ENCODE measurements around the gene GATB. TPM values are rescaled to one million over a fixed set of nuclear protein-coding genes. Genes with fewer than 3 reads are reported as not detected.

GATB gene
- total and polyA plus RNA-seq, 11 donors, result 32.8 to 182 (median 83.4) TPM

GRCh38 chr4:151659601-151660364 lies 101.0 kb downstream of the GATB start:
- peaks cover 0 to 11% (median 0%) of the 10 kb centered on the region in 9 donors for H3K36me3 ChIP-seq
- intact Hi-C loops (cut with DNase I), result no loop called here
- peak overlapping the region in 2 of 12 donors; percentile 50 to 75 for H3K27ac ChIP-seq
- H3K9me3 ChIP-seq, result no peaks in the 10 kb centered on the region
- no peaks in the 10 kb centered on the region for H3K27me3 ChIP-seq
- DNase-seq (no peak), ATAC-seq (no peak)
- H3K4me3 ChIP-seq, result no peak overlapping the region
- TF ChIP-seq CTCF (IDR thresholded peaks at IDR 0.05), result no peak
- no peak for TF ChIP-seq POLR2A (IDR thresholded peaks at IDR 0.05)
- no peaks in the 10 kb centered on the region for H3K4me1 ChIP-seq
- 71 to 81% (median 76%) methylated on average over 12 of the region's 12 CpGs for WGBS, 4 donors

- Histone ChIP-seq H3K27ac (peak overlapping the region in 1 of 12 donors; percentile 75), H3K9me3 (no peaks in the 10 kb centered on the region), H3K36me3 (peaks cover 0 to 11% (median 0%) of the 10 kb centered on the region in 9 donors), H3K4me1 (no peaks in the 10 kb centered on the region), H3K4me3 (no peak overlapping the region), H3K27me3 (no peaks in the 10 kb centered on the region)
- intact Hi-C loops (cut with DNase I), result no loop called here
- TF ChIP-seq POLR2A (IDR thresholded peaks at IDR 0.05) (no peak), CTCF (IDR thresholded peaks at IDR 0.05) (no peak)
- ATAC-seq (peak in 1 of 4 donors; percentile 44), DNase-seq (no peak)
Observed at GRCh38 chr4:151658959-151659600, 101.7 kb downstream of the GATB start.

- Histone ChIP-seq H3K4me1 (peaks cover 0 to 7% (median under 1%) of the 10 kb centered on the region in 12 donors), H3K27me3 (no peaks in the 10 kb centered on the region), H3K4me3 (no peak overlapping the region), H3K27ac (no peak overlapping the region), H3K36me3 (peaks cover 0 to 7% (median 0%) of the 10 kb centered on the region in 9 donors), H3K9me3 (no peaks in the 10 kb centered on the region)
- no peak for DNase-seq
- intact Hi-C loops (cut with DNase I), result no loop called here
- no peak for ATAC-seq
- no peak for TF ChIP-seq CTCF (IDR thresholded peaks at IDR 0.05)
- no peak for TF ChIP-seq POLR2A (IDR thresholded peaks at IDR 0.05)
- WGBS, 4 donors, result 94 to 97% (median 96%) methylated on average over 5 of the region's 5 CpGs
Observed at GRCh38 chr4:151657896-151658295, 102.9 kb downstream of the GATB start.

- TF ChIP-seq POLR2A (IDR thresholded peaks at IDR 0.05) (no peak), CTCF (IDR thresholded peaks at IDR 0.05) (no peak)
- WGBS, 4 donors, result 86 to 93% (median 90%) methylated on average over 8 of the region's 8 CpGs
- ATAC-seq (no peak), DNase-seq (no peak)
- no peaks in the 10 kb centered on the region for H3K9me3 ChIP-seq
- no peak overlapping the region for H3K27ac ChIP-seq
- peaks cover 0 to 6% (median 0%) of the 10 kb centered on the region in 9 donors for H3K36me3 ChIP-seq
- no peaks in the 10 kb centered on the region for H3K27me3 ChIP-seq
- no peak overlapping the region for H3K4me3 ChIP-seq
- H3K4me1 ChIP-seq, result peaks cover 0 to 11% (median 1%) of the 10 kb centered on the region in 12 donors
- intact Hi-C loops (cut with DNase I), result no loop called here
Observed at GRCh38 chr4:151656058-151656457, 104.7 kb downstream of the GATB start.

Data from heart left ventricle (tissue), 16 donors.